PC-9 (cell line): ENCODE data around the gene SLC25A41.

Experiments
- CTCF ChIP-seq: fragments of 200-600 bp; sonication (generic); conservative IDR thresholded peaks from 2 replicates; pipeline ENCODE4 v1.6.1; 2017; ENCODE audit warnings: mixed run types, antibody characterized with exemption, mild to moderate bottlenecking, moderate library complexity
- EZH2 ChIP-seq: fragments of 200-600 bp; sonication (generic); IDR thresholded peaks from 2 replicates; pipeline ENCODE4 v1.8.0; 2017; ENCODE audit warnings: antibody characterized with exemption, low read depth

- TF ChIP-seq EZH2 = no peak
- TF ChIP-seq CTCF = no peak
These were observed 32.1 kb upstream of the SLC25A41 start for GRCh38 chr19:6465663-6466062.
